HG03103 (cell line): Measurements from ENCODE around the gene GRM2.

ENCODE experiments used
- ATAC-seq: cut with Tn5 transposase; IDR thresholded peaks from one replicate; pipeline ENCODE4 v1.9.1; 2021; ENCODE audit warnings: low read depth; ENCODE audit not compliant: unreplicated experiment

GRM2 gene

GRCh38 chr3:51706788-51707731 is at the start of gene GRM2:
Gene GRM2 (plus strand): TSS chr3:51707068. CDS start chr3:51708984, 1,916 bp downstream.
- no peak for ATAC-seq

- ATAC-seq: no peak
Measured at GRCh38 chr3:51657234-51657633, 49.6 kb upstream of the GRM2 start.

- no peak for ATAC-seq
Measured at GRCh38 chr3:51659942-51660341, 46.9 kb upstream of the GRM2 start.

- no peak for ATAC-seq
Measured at GRCh38 chr3:51662456-51662855, 44.4 kb upstream of the GRM2 start.

- no peak for ATAC-seq
Measured at GRCh38 chr3:51668756-51669155, 38.1 kb upstream of the GRM2 start.

GRCh38 chr3:51669241-51670052 is 37.4 kb upstream of the GRM2 start:
- no peak for ATAC-seq

GRCh38 chr3:51670053-51670822 is 36.6 kb upstream of the GRM2 start:
- no peak for ATAC-seq

- peak; percentile 64 for ATAC-seq
Measured at GRCh38 chr3:51670823-51671733, 35.8 kb upstream of the GRM2 start, which contains the start of gene TEX264. Gene TEX264 (plus strand): TSS chr3:51671252. CDS start chr3:51674305, 3,053 bp downstream.

- peak; percentile 30 for ATAC-seq
Measured at GRCh38 chr3:51671734-51672475, 35.0 kb upstream of the GRM2 start.

GRCh38 chr3:51673181-51673801 is 33.6 kb upstream of the GRM2 start:
- ATAC-seq: no peak

- ATAC-seq: no peak
Measured at GRCh38 chr3:51673802-51674654, 32.8 kb upstream of the GRM2 start.

- no peak for ATAC-seq
Measured at GRCh38 chr3:51675201-51675611, 31.7 kb upstream of the GRM2 start.

- ATAC-seq: no peak
Measured at GRCh38 chr3:51676102-51676640, 30.7 kb upstream of the GRM2 start.

- no peak for ATAC-seq
Measured at GRCh38 chr3:51677358-51677757, 29.5 kb upstream of the GRM2 start.

GRCh38 chr3:51678186-51678585 is 28.7 kb upstream of the GRM2 start:
- ATAC-seq: no peak

GRCh38 chr3:51678641-51679040 is 28.2 kb upstream of the GRM2 start:
- no peak for ATAC-seq

GRCh38 chr3:51679318-51679717 is 27.6 kb upstream of the GRM2 start:
- ATAC-seq: no peak
